A549 (cell line): ENCODE measurements around the gene SOS2. TPM values are rescaled to one million over a fixed set of nuclear protein-coding genes. Genes with fewer than 3 reads are reported as not detected.

ENCODE experiments used
- ATAC-seq, 2 experiments: fragments of 200-7000 bp in 1 of 2; fragments of >200 bp in 1 of 2; cut with Nextera tagmentation in 1 of 2; cut with Tn5 transposase in 1 of 2; 3 replicates each; pipeline versions ENCODE4 v1.8.0 to v1.9.1; 2018 to 2020; ENCODE audit warnings: mild to moderate bottlenecking in 1 of 2, moderate library complexity in 1 of 2
- CTCF ChIA-PET: fragments of 300-600 bp; sonication (Branson Sonifier 250); formaldehyde crosslinking; extraction: SDS; loops from one replicate; lab custom pipeline; 2021; ENCODE audit warnings: antibody characterized with exemption, inconsistent platforms; lab: Yijun Ruan, JAX
- POLR2A ChIA-PET: fragments of 350-600 bp; formaldehyde crosslinking; extraction: SDS; loops from one replicate; lab custom pipeline; 2021; ENCODE audit warnings: antibody characterized with exemption, inconsistent platforms; lab: Yijun Ruan, JAX
- DNase-seq, 2 experiments: peaks; one replicate each; pipeline versions ENCODE4 v3.0.0 to v3.0.0-alpha.2; 2011 to 2016; ENCODE audit warnings: low read depth in 1 of 2, low spot score in 1 of 2
- FAIRE-seq: peaks from 2 replicates; lab custom pipeline; 2011; peaks lifted over from hg19 to GRCh38; lab: Jason Lieb, UNC
- H3K27ac ChIP-seq, 2 experiments: fragments of >200 bp; sonication (Bioruptor Twin); formaldehyde crosslinking; 3 replicates each; pipeline ENCODE4 v1.5.1; 2016 to 2017
- H3K4me1 ChIP-seq: fragments of >200 bp; sonication (Bioruptor Twin); formaldehyde crosslinking; 3 replicates; pipeline ENCODE4 v1.6.1; 2016
- H3K4me2 ChIP-seq: fragments of >200 bp; sonication (Bioruptor Twin); formaldehyde crosslinking; 3 replicates; pipeline ENCODE4 v1.6.1; 2016
- H3K4me3 ChIP-seq: fragments of >200 bp; sonication (Bioruptor Twin); formaldehyde crosslinking; 3 replicates; pipeline ENCODE4 v1.5.1; 2016
- H3K9me3 ChIP-seq: fragments of >200 bp; sonication (Bioruptor Twin); formaldehyde crosslinking; 3 replicates; pipeline ENCODE4 v1.6.1; 2016
- BCL3 ChIP-seq: fragments of >200 bp; sonication (Bioruptor Twin); formaldehyde crosslinking; IDR thresholded peaks from 3 replicates; pipeline ENCODE4 v1.6.1; 2016
- BHLHE40 ChIP-seq: IDR thresholded peaks from 2 replicates; pipeline ENCODE4 v1.6.1; 2012; ENCODE audit warnings: low read depth, low read length, inconsistent platforms
- E2F6 ChIP-seq: IDR thresholded peaks from 2 replicates; pipeline ENCODE4 v1.6.1; 2012; ENCODE audit warnings: low read depth, borderline replicate concordance
- EHF ChIP-seq: fragments of 250-450 bp; sonication (Bioruptor Pico); IDR thresholded peaks from 2 replicates; pipeline ENCODE4 v1.5.0; 2020; ENCODE audit warnings: mild to moderate bottlenecking
- EHMT2 ChIP-seq: fragments of 200-600 bp; sonication (generic); IDR thresholded peaks from 2 replicates; pipeline ENCODE4 v1.6.1; 2016; ENCODE audit warnings: antibody characterized with exemption, low read depth, mild to moderate bottlenecking, moderate library complexity
- EP300 ChIP-seq, 2 experiments: fragments of >200 bp; sonication (Bioruptor Twin); formaldehyde crosslinking; IDR thresholded peaks; 2 replicates in 1 of 2; 3 replicates in 1 of 2; pipeline ENCODE4 v1.6.1; 2016 to 2017
- FOXS1 ChIP-seq: fragments of 250-450 bp; sonication (Bioruptor Pico); IDR thresholded peaks from 2 replicates; pipeline ENCODE4 v1.5.0; 2020; ENCODE audit warnings: mild to moderate bottlenecking, moderate library complexity
- HDAC2 ChIP-seq: fragments of 200-600 bp; sonication (generic); IDR thresholded peaks from 2 replicates; pipeline ENCODE4 v1.6.1; 2016
- HOXA7 ChIP-seq: fragments of 250-450 bp; sonication (Bioruptor Pico); IDR thresholded peaks from 2 replicates; pipeline ENCODE4 v1.5.0; 2020; ENCODE audit warnings: mild to moderate bottlenecking, moderate library complexity
- HOXB13 ChIP-seq: fragments of 250-450 bp; sonication (Bioruptor Pico); IDR thresholded peaks from 2 replicates; pipeline ENCODE4 v1.5.0; 2020; ENCODE audit warnings: low read depth, mild to moderate bottlenecking, moderate library complexity
- JUN ChIP-seq, 2 experiments: fragments of >200 bp; sonication (Bioruptor Twin); formaldehyde crosslinking; IDR thresholded peaks; 2 replicates in 1 of 2; 3 replicates in 1 of 2; pipeline ENCODE4 v1.6.1; 2016 to 2017
- JUNB ChIP-seq: fragments of >200 bp; sonication (Bioruptor Twin); formaldehyde crosslinking; IDR thresholded peaks from 2 replicates; pipeline ENCODE4 v1.6.1; 2016
- MAFK ChIP-seq: fragments of 450-650 bp; IDR thresholded peaks from 2 replicates; pipeline ENCODE4 v1.6.1; 2014; ENCODE audit not compliant: partially characterized antibody
- MYC ChIP-seq: IDR thresholded peaks from 2 replicates; pipeline ENCODE4 v1.6.1; 2012; ENCODE audit warnings: mild to moderate bottlenecking, inconsistent platforms, low read length, improper control_type of control experiment, borderline replicate concordance
- NFE2L2 ChIP-seq: fragments of 150-350 bp; conservative IDR thresholded peaks from 2 replicates; pipeline ENCODE4 v1.6.1; 2014; ENCODE audit warnings: low read length
- NPAS2 ChIP-seq: fragments of 250-450 bp; sonication (Bioruptor Pico); IDR thresholded peaks from 2 replicates; pipeline ENCODE4 v1.8.0; 2022; ENCODE audit warnings: mild to moderate bottlenecking, moderate library complexity, borderline replicate concordance
- POLR2AphosphoS2 ChIP-seq: conservative IDR thresholded peaks from 2 replicates; pipeline ENCODE4 v1.6.1; 2012; ENCODE audit warnings: low read length, improper control_type of control experiment, inconsistent platforms
- RAD21 ChIP-seq, 2 experiments: fragments of >200 bp in 1 of 2; sonication (Bioruptor Twin) in 1 of 2; formaldehyde crosslinking in 1 of 2; IDR thresholded peaks in 1 of 2; conservative IDR thresholded peaks in 1 of 2; 2 replicates in 1 of 2; 3 replicates in 1 of 2; pipeline ENCODE4 v1.6.1; 2012 to 2018; ENCODE audit warnings: inconsistent platforms in 1 of 2
- REST ChIP-seq: fragments of 200-600 bp; sonication (generic); IDR thresholded peaks from 2 replicates; pipeline ENCODE4 v1.6.1; 2016; ENCODE audit warnings: antibody characterized with exemption, mild to moderate bottlenecking, moderate library complexity
- RNF2 ChIP-seq: fragments of 200-600 bp; sonication (generic); IDR thresholded peaks from 2 replicates; pipeline ENCODE4 v1.6.1; 2016; ENCODE audit warnings: low read depth, mild to moderate bottlenecking, antibody characterized with exemption, moderate library complexity, borderline replicate concordance
- SMC3 ChIP-seq: fragments of >200 bp; sonication (Bioruptor Twin); formaldehyde crosslinking; IDR thresholded peaks from 3 replicates; pipeline ENCODE4 v1.6.1; 2018; ENCODE audit warnings: inconsistent platforms
- SREBF2 ChIP-seq: fragments of 450-650 bp; IDR thresholded peaks from 2 replicates; pipeline ENCODE4 v1.6.1; 2014; ENCODE audit warnings: mild to moderate bottlenecking, moderate library complexity
- TFCP2L1 ChIP-seq: fragments of 250-450 bp; sonication (Bioruptor Pico); IDR thresholded peaks from 2 replicates; pipeline ENCODE4 v1.5.0; 2021; ENCODE audit warnings: mild to moderate bottlenecking
- ZFP36 ChIP-seq: fragments of 450-650 bp; IDR thresholded peaks from 2 replicates; pipeline ENCODE4 v1.6.1; 2014; ENCODE audit warnings: borderline replicate concordance; ENCODE audit not compliant: partially characterized antibody
- ZNF302 ChIP-seq: fragments of 250-450 bp; sonication (Bioruptor Pico); IDR thresholded peaks from 2 replicates; pipeline ENCODE4 v1.9.0; 2021; ENCODE audit warnings: inconsistent platforms, mild to moderate bottlenecking, moderate library complexity
- ZSCAN20 ChIP-seq: fragments of 250-450 bp; sonication (Bioruptor Pico); IDR thresholded peaks from 2 replicates; pipeline ENCODE4 v1.8.0; 2022; ENCODE audit warnings: mild to moderate bottlenecking, moderate library complexity
- WGBS: methylation state at CpG from one replicate; pipeline ENCODE4 v1.1.6; 2017; ENCODE audit errors: missing lambda C conversion rate; 5-methylcytosine and 5-hydroxymethylcytosine counted together
- polyA plus RNA-seq, 4 experiments: library from polyadenylated mRNA; depleted of rRNA in 3 of 4; stranded (reverse); fragments of >200 nt; fragmentation: RNase III in 1 of 4; extraction: RNeasy Plus Mini Kit Qiagen cat#74134 plus additional on column Dnase treatment in 1 of 4; gene quantifications; 2 replicates in 3 of 4; 3 replicates in 1 of 4; pipeline ENCODE4 v1.2.3, GENCODE V29; 2011 to 2017

The SOS2 gene
- polyA plus RNA-seq, 2 of the 4 experiments (the other 2 are of a cell fraction) = 9.6 to 23.0 TPM

- TF ChIP-seq HDAC2 = no peak
- no peak for TF ChIP-seq BHLHE40
- TF ChIP-seq JUN (IDR thresholded peaks at IDR 0.05) = no peak
- no peak for TF ChIP-seq FOXS1 (CRISPR knock-in tag)
- no peak for TF ChIP-seq MYC
These were observed 109.1 kb downstream of the SOS2 start (continued) for GRCh38 chr14:50122291-50122690.

GRCh38 chr14:50121486-50121885, 109.9 kb downstream of the SOS2 start:
- ChIA-PET POLR2A (no interaction called here), CTCF (interaction anchor here (1.3 to 1.4 kb wide), 2 partner anchors 16 to 260 kb away, joined by 3 to 4 read pairs; no protein-coding TSS in a partner anchor)
- ATAC-seq = no peak
- Histone ChIP-seq H3K4me2 (no peak overlapping the region), H3K4me1 (peaks cover 4% of the 10 kb centered on the region; the same call in 1 of the 3 replicates), H3K9me3 (no peaks in the 10 kb centered on the region), H3K4me3 (no peak overlapping the region), H3K27ac (no peak overlapping the region)
- WGBS = 92% methylated on average over 5 of the region's 5 CpGs
- TF ChIP-seq SMC3 (no peak), ZFP36 (no peak), HOXB13 (CRISPR knock-in tag) (no peak), E2F6 (no peak), EHF (no peak), ZNF302 (no peak), SREBF2 (no peak), JUNB (no peak), BCL3 (no peak)
- no peak for DNase-seq
- peak; percentile 28 for FAIRE-seq

- WGBS = 93% methylated on average over 2 of the region's 2 CpGs
- CTCF ChIA-PET = interaction anchor here (0.6 to 3.0 kb wide), 5 partner anchors 9 to 263 kb away, joined by 3 to 17 read pairs (median 4); no protein-coding TSS in a partner anchor
- no peak for ATAC-seq
- POLR2A ChIA-PET = interaction anchor here (1.0 to 2.1 kb wide), 2 partner anchors 9 to 255 kb away, joined by 4 to 19 read pairs; no protein-coding TSS in a partner anchor
- no peak overlapping the region for H3K27ac ChIP-seq
- DNase-seq = no peak
- peaks cover 16% of the 10 kb centered on the region for H3K4me1 ChIP-seq
- no peak overlapping the region for H3K4me2 ChIP-seq
- no peak for FAIRE-seq
- TF ChIP-seq ZSCAN20 (CRISPR knock-in tag) = no peak
- no peak for TF ChIP-seq RAD21 (conservative IDR thresholded peaks at IDR 0.05 in 1 of 2, IDR thresholded peaks at IDR 0.05 in 1 of 2)
- no peak for TF ChIP-seq HOXA7 (CRISPR knock-in tag)
- no peak for TF ChIP-seq NPAS2 (CRISPR knock-in tag)
- no peak for TF ChIP-seq REST
- no peak for TF ChIP-seq TFCP2L1 (CRISPR knock-in tag)
- no peak for TF ChIP-seq EHMT2
- no peak for TF ChIP-seq RNF2
- TF ChIP-seq EHF = no peak
- TF ChIP-seq EP300 (IDR thresholded peaks at IDR 0.05) = no peak
- no peak for TF ChIP-seq POLR2AphosphoS2
- TF ChIP-seq MAFK = no peak
- TF ChIP-seq HOXB13 (CRISPR knock-in tag) = no peak
- TF ChIP-seq NFE2L2 = no peak
- no peak overlapping the region for H3K4me3 ChIP-seq
- no peaks in the 10 kb centered on the region for H3K9me3 ChIP-seq
These were observed 113.9 kb downstream of the SOS2 start for GRCh38 chr14:50117456-50117855.
